CD14-positive monocyte (primary cell): ENCODE data around the gene RABGAP1. TPM values are rescaled to one million over a fixed set of nuclear protein-coding genes. Genes with fewer than 3 reads are reported as not detected.

Experiments
- DNase-seq, 3 donors: peaks; one replicate each; pipeline ENCODE4 v3.0.0-alpha.2; 2011 to 2022
- H2AFZ ChIP-seq: 2 replicates; pipeline ENCODE4 v1.6.0; 2012; ENCODE audit warnings: mild to moderate bottlenecking, low read depth, low read length, inconsistent platforms; ENCODE audit not compliant: insufficient read depth, poor library complexity, severe bottlenecking
- H3K27ac ChIP-seq, 2 donors: 1 replicate in 1 of 2; 2 replicates in 1 of 2; pipeline ENCODE4 v1.5.1; 2012 to 2013; ENCODE audit warnings: low read length in 2 of 2, control low read depth in 1 of 2, inconsistent platforms in 1 of 2, low read depth in 1 of 2, mild to moderate bottlenecking in 1 of 2
- H3K27me3 ChIP-seq, 2 donors: one replicate each; pipeline versions ENCODE4 v1.6.0 to v1.6.1; 2011 to 2013; ENCODE audit warnings: low read length in 2 of 2; ENCODE audit not compliant: control insufficient read depth in 2 of 2, insufficient read depth in 2 of 2
- H3K36me3 ChIP-seq, 2 donors: replicated peaks in 1 of 2; 1 replicate in 1 of 2; 2 replicates in 1 of 2; pipeline versions ENCODE4 v1.5.1 to v1.6.1; 2012 to 2013; ENCODE audit warnings: low read length in 2 of 2, control low read depth in 1 of 2, inconsistent platforms in 1 of 2, mild to moderate bottlenecking in 1 of 2; ENCODE audit not compliant: insufficient read depth in 2 of 2, control insufficient read depth in 1 of 2
- H3K4me1 ChIP-seq, 2 donors: 1 replicate in 1 of 2; 2 replicates in 1 of 2; pipeline versions ENCODE4 v1.5.1 to v1.6.1; 2012 to 2013; ENCODE audit warnings: low read length in 2 of 2, control low read depth in 1 of 2, inconsistent platforms in 1 of 2, mild to moderate bottlenecking in 1 of 2, moderate library complexity in 1 of 2; ENCODE audit not compliant: insufficient read depth in 2 of 2, control insufficient read depth in 1 of 2
- H3K4me2 ChIP-seq: replicated peaks from 2 replicates; pipeline ENCODE3; 2012; ENCODE audit warnings: low read length, moderate library complexity, mild to moderate bottlenecking; ENCODE audit not compliant: poor library complexity, severe bottlenecking; ENCODE audit errors: extremely low read depth
- H3K4me3 ChIP-seq, 3 experiments: fragments of 200-600 bp in 1 of 3; sonication (generic) in 1 of 3; replicated peaks in 1 of 3; 1 replicate in 2 of 3; 2 replicates in 1 of 3; pipeline ENCODE4 v1.5.1; 2011 to 2013; ENCODE audit warnings: low read length in 3 of 3, mild to moderate bottlenecking in 3 of 3, control low read depth in 2 of 3, low read depth in 2 of 3, inconsistent platforms in 1 of 3, moderate library complexity in 1 of 3
- H3K79me2 ChIP-seq: 2 replicates; pipeline ENCODE4 v1.6.0; 2012; ENCODE audit warnings: mild to moderate bottlenecking, control low read depth, inconsistent platforms, low read length, moderate library complexity; ENCODE audit not compliant: insufficient read depth
- H3K9ac ChIP-seq: 2 replicates; pipeline ENCODE4 v1.6.0; 2017; ENCODE audit warnings: low read length, mild to moderate bottlenecking; ENCODE audit not compliant: insufficient read depth, poor library complexity, severe bottlenecking
- H3K9me3 ChIP-seq, 2 donors: replicated peaks in 1 of 2; 1 replicate in 1 of 2; 2 replicates in 1 of 2; pipeline versions ENCODE4 v1.5.1 to v1.6.1; 2012 to 2013; ENCODE audit warnings: low read length in 2 of 2, control low read depth in 1 of 2; ENCODE audit not compliant: control insufficient read depth in 1 of 2, insufficient read depth in 1 of 2
- H4K20me1 ChIP-seq: 2 replicates; pipeline ENCODE4 v1.6.0; 2012; ENCODE audit warnings: mild to moderate bottlenecking, low read length, control low read depth, moderate library complexity; ENCODE audit not compliant: insufficient read depth
- H3K27ac Mint-ChIP-seq, 7 donors: one replicate each; pipeline ENCODE4 v1.8.0; 2020; ENCODE audit warnings: mild to moderate bottlenecking in 7 of 7, mixed read lengths in 7 of 7, moderate library complexity in 6 of 7, inconsistent platforms in 2 of 7
- H3K27me3 Mint-ChIP-seq, 3 donors: one replicate each; pipeline ENCODE4 v1.8.0; 2021 to 2022; ENCODE audit warnings: low read depth in 3 of 3, mild to moderate bottlenecking in 3 of 3, mixed read lengths in 3 of 3, moderate library complexity in 3 of 3, inconsistent platforms in 1 of 3
- H3K36me3 Mint-ChIP-seq, 2 donors: one replicate each; pipeline ENCODE4 v1.8.0; 2020; ENCODE audit warnings: mixed read lengths in 2 of 2, inconsistent platforms in 1 of 2, mild to moderate bottlenecking in 1 of 2
- H3K4me1 Mint-ChIP-seq: one replicate; pipeline ENCODE4 v1.8.0; 2020; ENCODE audit warnings: mild to moderate bottlenecking, mixed read lengths
- H3K4me3 Mint-ChIP-seq, 2 donors: one replicate each; pipeline ENCODE4 v1.8.0; 2020; ENCODE audit warnings: mild to moderate bottlenecking in 2 of 2, mixed read lengths in 2 of 2, moderate library complexity in 1 of 2
- H3K9me3 Mint-ChIP-seq, 7 donors: one replicate each; pipeline ENCODE4 v1.8.0; 2020 to 2022; ENCODE audit warnings: mixed read lengths in 7 of 7, mild to moderate bottlenecking in 6 of 7, moderate library complexity in 6 of 7, inconsistent platforms in 2 of 7
- CTCF ChIP-seq: fragments of 200-600 bp; IDR thresholded peaks from one replicate; pipeline ENCODE4 v1.8.0; 2022; ENCODE audit warnings: antibody characterized with exemption, mild to moderate bottlenecking
- WGBS: methylation state at CpG from one replicate; pipeline ENCODE4 v1.1.5; 2013; ENCODE audit warnings: missing lambda C conversion rate; ENCODE audit not compliant: insufficient coverage; 5-methylcytosine and 5-hydroxymethylcytosine counted together
- intact Hi-C, 2 donors: fragments of 100-400 bp; cut with micrococcal nuclease; formaldehyde crosslinking; loops; one replicate each; pipeline versions ENCODE4 v1.15.0 to v1.15.1; 2023
- polyA plus RNA-seq, 3 donors: library from polyadenylated mRNA; depleted of rRNA in 1 of 3; unstranded in 2 of 3; stranded (reverse) in 1 of 3; fragments of 300-500 nt in 2 of 3; fragments of >200 nt in 1 of 3; fragmentation: Illumina TruSeq in 2 of 3; gene quantifications; 1 replicate in 2 of 3; 2 replicates in 1 of 3; pipeline ENCODE4 v1.2.3, GENCODE V29; 2012 to 2021

Gene RABGAP1
- polyA plus RNA-seq, 3 donors, result 14.7 to 24.1 (median 19.3) TPM

DNA sequence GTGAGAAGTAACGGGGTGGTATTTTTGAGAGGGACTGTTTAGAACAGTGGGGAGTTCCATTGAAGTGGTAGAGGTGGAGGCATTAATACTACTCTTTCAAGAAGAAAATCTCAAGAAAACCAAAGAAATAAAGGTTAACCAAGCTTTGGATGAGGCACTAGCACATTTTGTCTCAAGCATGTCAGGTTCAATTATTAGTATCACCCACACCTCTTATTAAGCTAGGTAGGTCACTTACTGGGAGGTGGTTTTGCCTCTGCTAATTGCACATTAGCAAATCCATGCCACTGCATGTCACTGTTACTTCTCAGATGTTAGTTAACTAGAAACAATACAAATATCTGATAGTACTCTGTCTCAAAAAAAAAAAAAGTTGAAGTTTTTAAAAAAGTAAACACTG, 10.2 kb downstream of the RABGAP1 start:
- peaks cover 38% of the 10 kb centered on the region for H3K4me1 Mint-ChIP-seq
- no peaks in the 10 kb centered on the region for H3K27me3 Mint-ChIP-seq
- Histone ChIP-seq H3K9me3 (no peaks in the 10 kb centered on the region), H3K27ac (no peak overlapping the region), H3K9ac (no peak overlapping the region), H3K27me3 (no peaks in the 10 kb centered on the region), H3K36me3 (peaks cover 0 to under 1% of the 10 kb centered on the region in 2 donors), H3K4me1 (peaks cover 10% of the 10 kb centered on the region in 2 donors), H3K79me2 (peaks cover 95% of the 10 kb centered on the region), H3K4me3 (no peak overlapping the region), H2AFZ (no peak overlapping the region), H3K4me2 (no peak overlapping the region), H4K20me1 (peaks cover 94% of the 10 kb centered on the region)
- H3K9me3 Mint-ChIP-seq, result no peaks in the 10 kb centered on the region
- TF ChIP-seq CTCF, result no peak
- intact Hi-C loops, result no loop called here
- no CpG with 5 or more reads among the region's 1 CpG for WGBS
- DNase-seq, result no peak
- peaks cover 2 to 4% of the 10 kb centered on the region in 2 donors for H3K36me3 Mint-ChIP-seq
- no peak overlapping the region for H3K4me3 Mint-ChIP-seq
- peak overlapping the region in 1 of 7 donors; percentile 63 for H3K27ac Mint-ChIP-seq

DNA sequence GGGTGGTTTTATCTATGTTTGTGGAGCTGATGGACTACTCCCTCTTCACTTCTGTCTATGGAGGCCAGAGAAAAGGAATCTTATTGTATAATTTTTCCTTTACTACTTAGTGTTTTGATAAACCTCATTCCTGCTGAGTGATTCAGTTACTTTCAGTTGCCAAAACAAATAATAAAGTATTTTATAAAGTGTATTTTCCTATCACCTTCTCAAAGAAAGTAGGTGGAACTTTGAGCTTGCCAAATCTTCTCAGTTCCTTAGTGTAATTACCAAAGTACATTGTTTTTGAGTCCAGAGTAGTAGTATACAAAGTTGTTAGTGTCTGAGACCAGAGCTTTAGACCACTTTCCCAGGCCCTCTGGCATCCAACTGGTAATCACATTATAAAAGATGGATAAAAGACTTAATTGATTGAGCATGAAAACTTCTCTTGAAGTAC, 13.5 kb downstream of the RABGAP1 start:
- Mint-ChIP-seq H3K4me1 (peaks cover 25% of the 10 kb centered on the region), H3K9me3 (peaks cover 0 to 3% (median 0%) of the 10 kb centered on the region in 7 donors)

More for the DNA sequence above, 13.5 kb downstream of the RABGAP1 start:
- Mint-ChIP-seq H3K27me3 (no peaks in the 10 kb centered on the region), H3K27ac (no peak overlapping the region), H3K36me3 (peaks cover 12 to 22% of the 10 kb centered on the region in 2 donors), H3K4me3 (no peak overlapping the region)
- Histone ChIP-seq H3K9ac (no peak overlapping the region), H3K27me3 (no peaks in the 10 kb centered on the region), H3K27ac (peak overlapping the region in 1 of 2 donors; percentile 28), H3K4me2 (no peak overlapping the region), H3K79me2 (peaks cover 75% of the 10 kb centered on the region), H3K4me3 (no peak overlapping the region), H2AFZ (no peak overlapping the region), H3K36me3 (peaks cover 9 to 14% of the 10 kb centered on the region in 2 donors), H3K9me3 (no peaks in the 10 kb centered on the region), H4K20me1 (peaks cover 65% of the 10 kb centered on the region), H3K4me1 (peaks cover 10% of the 10 kb centered on the region in 2 donors)
- intact Hi-C loops, result no loop called here
- TF ChIP-seq CTCF, result no peak
- no peak for DNase-seq
